ENCODE measurements around the gene NELFA. TPM values are rescaled to one million over a fixed set of nuclear protein-coding genes. Genes with fewer than 3 reads are reported as not detected.
"Not testable (repeated sequence)": the region's sequence is repeated elsewhere in the genome, so short reads cannot be mapped to it uniquely, and the experiment has no call there.

NELFA gene
- total RNA-seq, 2 donors from 2014 or later, result 40.8 to 42.7 TPM

DNA sequence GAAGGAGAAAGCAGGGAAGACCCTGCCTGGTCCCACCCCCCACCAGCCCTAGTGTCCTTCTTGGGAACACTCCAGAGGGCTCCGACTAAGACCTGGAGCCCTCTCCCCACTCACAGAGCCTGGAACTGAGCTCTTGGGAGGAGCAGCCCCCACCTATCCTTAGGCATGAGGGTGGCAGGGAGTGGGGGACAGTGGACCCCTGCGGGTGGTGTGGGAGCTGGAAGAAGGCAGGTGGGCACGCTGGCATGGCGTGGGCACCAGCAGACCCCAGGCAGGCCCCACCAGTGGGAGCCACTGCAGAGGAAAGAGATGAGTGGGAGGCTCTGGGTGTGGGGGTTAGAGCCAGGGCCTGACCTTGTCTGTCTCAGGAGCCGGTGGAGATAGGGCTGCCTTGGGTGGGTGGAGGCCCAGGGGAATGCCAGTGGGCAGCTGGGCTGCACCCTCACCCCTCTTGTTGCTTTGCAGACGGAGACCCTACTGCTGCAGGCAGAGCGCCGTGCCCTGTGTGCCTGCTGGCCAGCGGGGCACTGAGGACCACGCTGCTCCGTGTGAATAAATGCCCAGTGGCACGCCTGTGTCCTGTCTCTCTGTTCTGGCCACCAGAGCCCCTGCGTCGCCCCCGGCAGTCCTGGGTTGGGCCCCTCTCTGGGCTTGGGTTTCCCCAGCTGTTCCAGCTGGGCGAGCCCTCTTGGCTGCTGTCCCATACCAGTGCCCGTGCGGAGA is 34.8 kb upstream of the NELFA start:
- Mint-ChIP-seq H3K4me1 (no peaks in the 10 kb centered on the region), H3K4me3 (no peak overlapping the region), H3K36me3 (ENCODE audit: low read depth) (no peaks in the 10 kb centered on the region), H3K27ac (no peak overlapping the region), H3K27me3 (peaks cover 16% of the 10 kb centered on the region), H3K9me3 (no peaks in the 10 kb centered on the region)
- ATAC-seq (replicated peaks), result no peak

DNA sequence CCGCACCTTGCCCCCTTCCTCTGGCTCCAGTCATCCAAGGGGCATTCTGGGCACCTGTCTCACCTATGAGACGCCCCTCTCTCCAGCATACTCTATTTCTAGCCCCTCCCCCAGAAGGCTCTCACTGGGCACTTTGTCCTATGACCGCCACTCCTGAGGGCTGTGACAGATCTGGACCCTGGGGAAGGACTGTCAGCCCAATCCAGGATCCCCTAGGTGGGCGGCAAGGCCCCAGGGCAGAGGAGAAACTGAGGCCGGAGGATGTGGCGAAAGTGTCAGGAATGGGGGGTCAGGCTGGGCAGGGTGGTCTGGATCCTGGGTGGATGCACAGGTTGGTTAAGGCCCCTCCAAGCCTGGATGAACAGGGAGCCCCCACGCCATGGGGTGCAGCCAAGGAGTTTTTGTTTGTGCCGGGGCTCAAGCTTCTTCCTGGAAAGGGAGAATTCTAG is 34.2 kb upstream of the NELFA start:
- no peaks in the 10 kb centered on the region for H3K9me3 Mint-ChIP-seq
- H3K4me3 Mint-ChIP-seq, result peak overlapping the region; percentile 58
- peaks cover 11% of the 10 kb centered on the region for H3K27me3 Mint-ChIP-seq
- ATAC-seq (replicated peaks), result no peak
- no peaks in the 10 kb centered on the region for H3K4me1 Mint-ChIP-seq
- no peak overlapping the region for H3K27ac Mint-ChIP-seq
- H3K36me3 Mint-ChIP-seq (ENCODE audit: low read depth), result no peaks in the 10 kb centered on the region

DNA sequence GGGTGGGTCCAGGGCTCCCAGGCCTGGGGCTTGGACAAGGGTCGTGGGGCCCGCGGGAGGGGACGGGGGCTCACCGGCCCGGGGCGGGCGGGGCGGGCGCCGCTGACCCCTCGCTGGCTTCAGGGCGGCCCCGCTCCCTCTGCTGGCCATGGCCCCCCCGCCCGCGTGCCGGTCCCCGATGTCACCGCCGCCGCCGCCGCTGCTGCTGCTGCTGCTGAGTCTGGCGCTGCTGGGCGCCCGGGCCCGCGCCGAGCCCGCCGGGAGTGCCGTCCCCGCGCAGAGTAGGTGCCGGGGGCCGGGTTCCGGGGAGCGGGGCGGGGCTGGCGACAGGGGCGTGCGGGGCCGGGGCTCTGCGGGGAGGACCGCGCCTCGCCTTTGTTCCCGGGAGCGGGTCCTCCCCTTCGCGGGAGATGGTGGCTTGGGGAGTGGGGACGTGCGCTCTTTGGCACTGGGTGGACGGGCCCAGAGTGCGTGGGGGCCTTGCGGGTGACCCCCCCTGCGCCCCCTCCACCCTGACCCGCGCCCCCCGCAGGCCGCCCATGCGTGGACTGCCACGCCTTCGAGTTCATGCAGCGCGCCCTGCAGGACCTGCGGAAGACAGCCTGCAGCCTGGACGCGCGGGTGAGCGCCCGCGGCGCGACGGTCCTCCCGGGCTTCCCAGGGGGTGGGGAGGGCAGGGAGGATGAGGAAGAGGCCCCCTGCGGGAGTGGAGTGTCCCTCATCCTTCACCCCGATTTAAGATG is 33.6 kb upstream of the NELFA start:
- ATAC-seq (replicated peaks), result peak; percentile 62
- Mint-ChIP-seq H3K27me3 (peaks cover 11% of the 10 kb centered on the region), H3K36me3 (ENCODE audit: low read depth) (no peaks in the 10 kb centered on the region), H3K9me3 (no peaks in the 10 kb centered on the region), H3K27ac (no peak overlapping the region), H3K4me3 (peak overlapping the region; percentile 73), H3K4me1 (no peaks in the 10 kb centered on the region)

DNA sequence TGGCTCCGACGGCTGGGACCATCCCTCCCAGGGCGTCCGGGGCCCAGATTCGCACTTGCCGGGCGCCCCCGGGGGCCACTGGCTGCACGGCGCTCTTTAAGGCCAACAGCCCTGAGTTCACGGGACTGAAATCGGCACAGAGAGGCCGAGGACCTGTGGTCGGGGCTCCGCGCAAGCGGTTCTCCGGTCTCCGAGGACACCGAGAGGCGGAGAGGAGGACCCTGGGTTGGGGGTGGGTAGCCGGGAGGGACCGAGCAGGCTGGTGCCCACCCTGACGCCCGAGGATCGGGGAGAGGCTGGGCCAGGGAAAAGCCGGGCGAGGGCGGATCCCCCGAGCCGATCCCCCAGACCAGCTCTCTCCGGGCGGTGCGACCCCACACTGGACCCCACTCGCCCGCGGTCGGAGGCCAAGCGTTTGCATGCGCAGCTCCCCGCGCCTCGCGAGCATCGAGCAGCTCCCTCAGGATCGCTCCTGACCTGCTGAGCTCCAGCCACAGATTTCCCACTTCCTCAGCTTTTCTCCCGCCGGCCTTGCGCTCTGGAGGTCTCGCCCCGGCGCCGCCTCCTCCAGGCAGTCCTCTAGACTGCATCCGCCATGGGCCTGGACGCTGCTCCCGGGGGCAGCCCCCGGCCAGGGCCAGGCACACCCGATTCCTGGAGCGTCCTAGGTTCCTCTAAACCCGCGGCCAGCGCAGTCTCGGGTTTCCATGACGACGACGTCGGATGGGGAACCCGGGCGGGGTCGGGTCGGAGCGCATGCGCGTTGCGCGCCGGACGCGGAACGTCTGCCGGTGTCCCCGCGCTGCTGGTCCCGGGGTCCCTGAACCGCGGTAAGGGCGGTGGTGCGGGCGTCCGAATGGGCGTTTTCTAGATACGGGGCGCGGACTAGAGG is 32.7 kb upstream of the NELFA start:
- Mint-ChIP-seq H3K36me3 (ENCODE audit: low read depth) (no peaks in the 10 kb centered on the region), H3K27ac (no peak overlapping the region), H3K9me3 (no peaks in the 10 kb centered on the region), H3K4me3 (peak overlapping the region; percentile 73), H3K4me1 (no peaks in the 10 kb centered on the region), H3K27me3 (peaks cover 14% of the 10 kb centered on the region)
- ATAC-seq (replicated peaks), result peak; percentile 86

DNA sequence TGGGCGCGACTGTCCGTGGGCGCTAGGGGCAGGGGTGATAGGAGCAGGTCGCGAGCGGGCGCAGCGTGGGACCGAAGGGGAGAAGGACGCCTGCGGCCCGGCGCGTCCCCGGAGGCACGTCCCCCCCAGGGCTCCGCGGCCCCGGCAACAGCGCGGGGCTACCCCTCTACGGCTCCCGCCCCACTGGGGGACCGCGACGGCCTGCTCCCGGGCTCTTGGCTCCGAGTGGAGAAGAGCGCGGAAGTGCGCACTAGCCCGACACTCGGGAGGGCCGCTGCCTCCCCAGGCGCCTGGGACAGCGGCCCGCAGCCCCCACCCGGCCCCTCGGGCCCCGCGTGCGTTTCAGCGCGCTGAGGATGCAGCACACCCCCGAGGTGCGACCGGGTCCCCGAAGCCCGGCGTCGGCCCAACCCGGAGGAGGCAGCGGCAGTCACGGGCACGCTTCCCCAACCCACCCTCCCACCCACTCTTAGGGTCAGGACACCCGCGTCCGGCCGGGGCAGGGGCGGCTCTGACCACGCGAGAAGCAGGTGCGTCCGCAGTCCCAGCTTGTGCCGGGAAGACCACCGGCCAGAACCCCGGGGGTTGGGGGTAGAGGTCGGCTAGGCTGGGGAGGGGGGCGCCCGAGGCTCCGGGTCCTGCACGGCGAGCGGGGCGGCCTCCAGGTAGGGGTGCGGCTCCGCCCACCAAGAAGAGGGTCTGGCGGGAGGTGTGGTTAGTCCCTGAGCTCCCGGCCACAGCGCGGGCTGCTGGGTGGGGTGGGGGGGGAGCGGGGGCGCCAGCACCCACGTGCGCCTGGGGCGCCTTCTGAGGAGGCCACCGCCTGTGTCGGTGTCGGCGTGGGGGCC is 31.8 kb upstream of the NELFA start:
- H3K27ac Mint-ChIP-seq, result no peak overlapping the region
- no peaks in the 10 kb centered on the region for H3K9me3 Mint-ChIP-seq
- no peak for ATAC-seq (replicated peaks)
- H3K36me3 Mint-ChIP-seq (ENCODE audit: low read depth), result no peaks in the 10 kb centered on the region
- peak overlapping the region; percentile 64 for H3K4me3 Mint-ChIP-seq
- H3K4me1 Mint-ChIP-seq, result no peaks in the 10 kb centered on the region
- peaks cover 17% of the 10 kb centered on the region for H3K27me3 Mint-ChIP-seq

DNA sequence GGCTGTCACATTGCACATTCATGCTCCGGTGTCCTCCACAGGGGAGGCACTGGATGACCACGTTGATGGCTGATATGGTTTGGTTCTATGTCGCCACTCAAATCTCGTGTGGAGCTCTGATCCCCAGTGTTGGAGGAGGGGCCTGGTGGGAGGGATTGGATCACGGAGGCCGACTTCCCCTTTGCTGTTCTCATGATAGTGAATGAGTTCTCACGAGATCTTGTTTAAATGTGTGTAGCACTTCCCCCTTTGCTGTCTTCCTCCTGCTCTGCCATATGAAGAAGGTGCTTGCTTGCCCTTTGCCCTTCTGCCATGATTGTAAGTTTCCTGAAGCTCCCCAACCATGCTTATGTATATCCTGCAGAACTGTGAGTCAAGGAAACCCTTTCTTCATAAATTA is 28.1 kb upstream of the NELFA start:
- H3K27ac Mint-ChIP-seq, result no peak overlapping the region
- peaks cover 25% of the 10 kb centered on the region for H3K27me3 Mint-ChIP-seq
- H3K9me3 Mint-ChIP-seq, result no peaks in the 10 kb centered on the region
- H3K36me3 Mint-ChIP-seq (ENCODE audit: low read depth), result no peaks in the 10 kb centered on the region
- no peak overlapping the region for H3K4me3 Mint-ChIP-seq
- ATAC-seq (replicated peaks), result no peak
- no peaks in the 10 kb centered on the region for H3K4me1 Mint-ChIP-seq

DNA sequence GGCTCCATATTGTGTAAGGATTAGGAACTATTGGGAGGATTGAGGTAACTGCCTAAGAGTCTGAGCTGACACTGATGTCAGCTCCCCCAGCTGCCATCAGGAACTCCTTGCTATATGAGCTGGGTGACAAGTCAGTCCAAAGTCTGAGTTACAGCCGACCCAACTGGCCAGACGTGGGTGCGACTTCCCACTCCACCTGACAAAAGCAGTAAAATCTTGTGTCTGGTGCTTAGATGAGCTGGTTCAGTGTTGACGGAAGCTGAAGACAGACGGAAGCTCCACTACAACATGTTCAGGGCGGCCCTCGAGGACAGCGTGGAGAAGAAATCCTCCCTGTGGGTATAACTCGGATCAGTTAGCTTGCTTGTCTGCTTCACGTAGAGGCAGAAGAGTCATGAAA is 27.6 kb upstream of the NELFA start:
- Mint-ChIP-seq H3K9me3 (no peaks in the 10 kb centered on the region), H3K36me3 (ENCODE audit: low read depth) (no peaks in the 10 kb centered on the region), H3K4me3 (no peak overlapping the region), H3K27me3 (peaks cover 25% of the 10 kb centered on the region), H3K4me1 (no peaks in the 10 kb centered on the region), H3K27ac (no peak overlapping the region)
- ATAC-seq (replicated peaks), result no peak

DNA sequence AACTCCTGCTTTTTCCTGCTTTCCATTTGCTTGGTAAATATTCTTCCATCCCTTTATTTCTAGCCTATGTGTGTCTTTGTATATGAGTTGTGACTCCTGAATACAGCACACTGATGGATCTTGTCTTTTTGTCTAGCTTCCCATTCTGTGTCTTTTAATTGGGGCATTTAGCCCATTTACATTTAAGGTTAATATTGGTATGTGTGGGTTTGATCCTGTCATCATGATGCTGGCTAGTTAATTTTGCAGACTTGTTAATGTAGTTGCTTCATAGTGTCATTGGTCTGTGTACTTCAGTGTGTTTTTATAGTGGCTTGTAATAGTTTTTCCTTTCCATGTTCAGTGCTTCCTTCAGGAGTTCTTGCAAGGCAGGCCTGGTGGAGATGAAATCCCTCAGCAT is 22.4 kb upstream of the NELFA start:
- H3K9me3 Mint-ChIP-seq, H3K27ac Mint-ChIP-seq, H3K4me1 Mint-ChIP-seq: not testable (repeated sequence)

DNA sequence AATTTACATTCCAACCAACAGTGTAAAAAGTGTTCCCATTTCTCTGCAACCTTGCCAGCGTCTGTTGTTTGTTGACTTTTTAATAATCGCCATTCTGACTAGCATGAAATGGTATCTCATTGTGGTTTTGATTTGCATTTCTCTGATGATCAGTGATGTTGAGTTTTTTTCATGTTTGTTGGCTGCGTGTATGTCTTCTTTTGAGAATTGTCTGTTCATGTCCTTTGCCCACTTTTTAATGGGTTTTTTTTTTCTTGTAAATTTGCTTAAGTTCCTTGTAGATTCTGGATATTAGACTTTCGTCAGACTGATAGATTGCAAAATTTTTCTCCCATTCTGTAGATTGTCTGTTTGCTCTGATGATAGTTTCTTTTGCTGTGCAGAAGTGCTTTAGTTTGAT is 18.3 kb upstream of the NELFA start:
- H3K36me3 Mint-ChIP-seq (ENCODE audit: low read depth); ATAC-seq (replicated peaks); H3K27ac Mint-ChIP-seq; H3K9me3 Mint-ChIP-seq; H3K4me3 Mint-ChIP-seq; H3K4me1 Mint-ChIP-seq: not testable (repeated sequence)
- H3K27me3 Mint-ChIP-seq, result peaks cover 37% of the 10 kb centered on the region

More for the DNA sequence above, 22.4 kb upstream of the NELFA start:
- not testable (repeated sequence) for H3K36me3 Mint-ChIP-seq (ENCODE audit: low read depth); ATAC-seq (replicated peaks); H3K4me3 Mint-ChIP-seq
- H3K27me3 Mint-ChIP-seq, result peaks cover 24% of the 10 kb centered on the region

DNA sequence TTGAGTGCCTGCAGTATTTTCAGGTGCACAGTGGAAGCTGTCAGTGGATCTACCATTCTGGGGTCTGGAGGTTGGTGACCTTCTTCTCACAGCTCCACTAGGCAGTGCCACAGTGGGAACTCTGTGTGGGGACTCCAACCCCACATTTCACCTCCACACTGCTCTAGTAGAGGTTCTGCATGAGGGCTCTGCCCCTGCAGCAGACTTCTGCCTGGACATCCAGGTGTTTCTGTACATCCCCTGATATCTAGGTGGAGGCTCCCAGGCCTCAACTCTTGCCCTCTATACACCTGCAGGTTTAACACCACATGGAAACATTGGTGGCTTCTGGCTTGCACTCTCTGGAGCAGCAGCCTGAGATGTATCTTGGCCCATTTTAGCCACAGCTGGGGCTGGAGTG is 17.0 kb upstream of the NELFA start:
- Mint-ChIP-seq H3K27me3 (peaks cover 45% of the 10 kb centered on the region), H3K4me1 (no peaks in the 10 kb centered on the region), H3K27ac (no peak overlapping the region), H3K36me3 (ENCODE audit: low read depth) (no peaks in the 10 kb centered on the region), H3K9me3 (no peaks in the 10 kb centered on the region), H3K4me3 (no peak overlapping the region)
- ATAC-seq (replicated peaks), result no peak

DNA sequence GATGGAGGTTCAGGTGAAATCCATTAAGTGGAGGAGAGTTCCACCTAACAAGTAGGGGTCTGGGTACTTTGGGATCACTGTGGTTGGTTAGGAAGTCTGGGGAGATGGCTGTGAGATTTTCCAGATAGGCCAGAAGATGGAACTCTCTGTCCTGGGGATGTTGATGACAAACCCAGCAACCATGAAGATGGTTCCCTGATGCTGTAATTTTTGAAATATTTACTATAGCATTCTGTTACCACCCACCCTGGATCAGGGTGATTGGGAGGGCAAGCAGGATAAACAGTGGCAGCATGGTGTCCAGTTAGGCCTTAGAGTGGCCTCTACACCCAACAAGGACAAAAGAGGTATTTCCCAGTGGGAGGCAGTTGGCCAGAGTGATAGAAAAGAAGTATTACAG is 15.9 kb upstream of the NELFA start:
- Mint-ChIP-seq H3K9me3 (no peaks in the 10 kb centered on the region), H3K4me3 (no peak overlapping the region), H3K27me3 (peaks cover 47% of the 10 kb centered on the region), H3K4me1 (no peaks in the 10 kb centered on the region), H3K36me3 (ENCODE audit: low read depth) (no peaks in the 10 kb centered on the region), H3K27ac (no peak overlapping the region)
- no peak for ATAC-seq (replicated peaks)

DNA sequence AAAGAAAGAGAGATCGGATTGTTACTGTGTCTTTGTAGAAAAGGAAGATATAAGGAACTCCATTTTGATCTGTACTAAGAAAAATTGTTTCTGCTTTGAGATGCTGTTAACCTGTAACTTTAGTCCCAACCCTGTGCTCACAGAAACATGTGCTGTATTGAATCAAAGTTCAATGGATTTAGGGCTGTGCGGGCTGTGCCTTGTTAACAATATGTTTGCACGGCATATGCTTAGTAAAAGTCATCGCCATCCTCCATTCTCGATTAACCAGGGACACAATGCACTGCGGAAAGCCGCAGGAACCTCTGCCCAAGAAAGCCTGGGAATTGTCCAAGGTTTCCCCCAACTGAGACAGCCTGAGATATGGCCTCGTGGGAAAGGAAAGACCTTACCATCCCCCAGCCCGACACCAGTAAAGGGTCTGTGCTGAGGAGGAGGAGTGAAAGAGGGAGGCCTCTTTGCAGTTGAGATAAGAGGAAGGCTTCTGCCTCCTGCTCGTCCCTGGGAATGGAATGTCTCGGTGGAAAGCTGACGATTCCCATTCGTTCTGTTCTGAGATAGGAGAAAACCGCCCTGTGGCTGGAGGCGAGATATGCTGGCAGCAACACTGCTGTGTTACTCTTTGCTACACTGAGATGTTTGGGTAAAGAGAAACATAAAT is 12.7 kb upstream of the NELFA start:
- H3K4me3 Mint-ChIP-seq; H3K9me3 Mint-ChIP-seq; ATAC-seq (replicated peaks); H3K27ac Mint-ChIP-seq; H3K4me1 Mint-ChIP-seq; H3K36me3 Mint-ChIP-seq (ENCODE audit: low read depth): not testable (repeated sequence)
- peaks cover 48% of the 10 kb centered on the region for H3K27me3 Mint-ChIP-seq

DNA sequence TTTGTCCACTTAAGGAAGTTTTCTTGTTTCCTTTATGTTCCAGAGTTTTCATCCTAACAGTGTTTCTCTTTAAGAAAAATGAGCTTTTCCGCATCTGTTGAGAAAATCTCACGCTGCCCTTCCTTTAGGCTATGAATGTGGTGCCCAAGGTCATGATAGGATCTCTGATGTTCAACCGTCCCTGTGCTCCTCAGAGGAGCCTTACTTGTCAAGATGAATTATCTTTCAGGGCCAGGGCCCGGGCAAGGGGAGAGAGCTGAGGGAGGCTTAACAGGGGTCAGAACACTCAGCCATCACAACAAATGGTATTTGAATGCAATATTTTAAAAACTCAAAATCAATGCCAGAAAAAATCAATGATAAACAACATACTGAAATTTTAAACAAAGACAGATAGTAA is 6.2 kb upstream of the NELFA start:
- no peak for ATAC-seq (replicated peaks)
- Mint-ChIP-seq H3K27me3 (peaks cover 8% of the 10 kb centered on the region), H3K9me3 (no peaks in the 10 kb centered on the region), H3K4me3 (no peak overlapping the region), H3K36me3 (ENCODE audit: low read depth) (no peaks in the 10 kb centered on the region), H3K4me1 (peaks cover 7% of the 10 kb centered on the region), H3K27ac (no peak overlapping the region)
